GM18858 (cell line): ENCODE results near the gene FNDC10.

ENCODE experiments used
- ATAC-seq: cut with Tn5 transposase; IDR thresholded peaks from one replicate; pipeline ENCODE4 v1.9.1; 2021; ENCODE audit not compliant: unreplicated experiment

The FNDC10 gene

DNA sequence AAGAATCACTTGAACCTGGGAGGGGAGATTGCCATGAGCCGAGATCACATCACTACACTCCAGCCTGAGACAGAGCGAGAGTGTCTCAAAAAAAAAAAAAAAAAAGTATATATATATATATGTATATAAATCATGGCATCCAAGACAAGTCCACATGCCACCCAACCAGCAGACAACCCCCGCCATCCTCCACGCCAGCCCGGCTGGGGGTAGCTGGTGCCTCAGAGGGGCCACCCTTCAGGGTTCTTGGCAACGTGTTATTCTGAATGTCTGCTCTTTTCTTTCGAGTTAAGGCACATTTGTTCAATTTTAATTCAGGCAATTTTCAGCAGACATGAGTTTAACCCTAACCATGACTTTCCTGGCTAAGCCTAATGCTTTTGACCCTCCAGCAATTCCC lies 49.8 kb downstream of the FNDC10 start:
- ATAC-seq, result no peak

DNA sequence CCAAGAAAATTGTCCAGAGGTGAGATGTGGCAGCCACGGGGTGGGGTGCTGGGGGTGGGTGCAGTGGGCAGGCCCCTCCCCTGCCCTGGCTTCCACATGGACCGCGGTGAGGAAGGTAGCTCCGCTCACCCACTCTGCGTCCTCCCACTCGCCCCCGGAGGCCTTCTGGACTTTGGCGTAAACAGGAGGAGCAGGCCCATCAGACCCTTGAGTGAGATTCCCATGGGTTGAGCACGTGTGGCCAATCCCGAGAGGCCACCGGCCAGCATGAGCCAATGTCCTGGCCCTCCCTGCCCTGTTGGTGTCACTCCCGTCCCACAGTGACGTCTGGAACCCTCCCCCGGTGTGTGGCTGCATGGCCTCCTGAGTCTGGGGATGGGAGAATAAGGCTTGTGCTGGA lies 51.3 kb downstream of the FNDC10 start:
- no peak for ATAC-seq
